Keratinocyte (primary cell): ENCODE measurements around the gene SLC12A5. TPM values are rescaled to one million over a fixed set of nuclear protein-coding genes. Genes with fewer than 3 reads are reported as not detected.

Experiments used
- DNase-seq: peaks from one replicate; pipeline ENCODE4 v3.0.0-alpha.2; 2011; ENCODE audit warnings: low read depth, missing footprints, low spot score
- FAIRE-seq: peaks from 2 replicates; lab custom pipeline; 2011; peaks lifted over from hg19 to GRCh38; lab: Jason Lieb, UNC
- H2AFZ ChIP-seq: 2 replicates; pipeline ENCODE4 v1.6.0; 2012; ENCODE audit warnings: low read length, control low read depth, inconsistent platforms; ENCODE audit not compliant: control insufficient read depth
- H3K27ac ChIP-seq: 2 replicates; pipeline ENCODE4 v1.5.1; 2011; ENCODE audit warnings: low read length; ENCODE audit not compliant: control insufficient read depth, insufficient read depth
- H3K27me3 ChIP-seq: 3 replicates; pipeline ENCODE4 v1.6.0; 2011; ENCODE audit warnings: low read length; ENCODE audit not compliant: control insufficient read depth, insufficient read depth; ENCODE audit errors: extremely low read depth
- H3K36me3 ChIP-seq, 2 experiments: 2 replicates in 1 of 2; 3 replicates in 1 of 2; pipeline ENCODE4 v1.5.1; 2011; ENCODE audit warnings: low read length in 2 of 2, mild to moderate bottlenecking in 1 of 2; ENCODE audit not compliant: control insufficient read depth in 2 of 2, insufficient read depth in 2 of 2; ENCODE audit errors: extremely low read depth in 1 of 2
- H3K4me1 ChIP-seq: 3 replicates; pipeline ENCODE4 v1.5.1; 2011; ENCODE audit warnings: low read length; ENCODE audit not compliant: control insufficient read depth, insufficient read depth; ENCODE audit errors: extremely low read depth
- H3K4me2 ChIP-seq: 3 replicates; pipeline ENCODE4 v1.6.0; 2011; ENCODE audit warnings: low read depth, low read length; ENCODE audit not compliant: control insufficient read depth, insufficient read depth; ENCODE audit errors: extremely low read depth
- H3K4me3 ChIP-seq, 3 experiments: fragments of 200-600 bp in 1 of 3; sonication (generic) in 1 of 3; 2 replicates in 2 of 3; 3 replicates in 1 of 3; pipeline ENCODE4 v1.5.1; 2011 to 2016; ENCODE audit warnings: low read length in 3 of 3, mild to moderate bottlenecking in 3 of 3, control low read depth in 2 of 3, inconsistent platforms in 1 of 3, low read depth in 1 of 3, mixed read lengths in 1 of 3, mixed run types in 1 of 3, moderate library complexity in 1 of 3; ENCODE audit not compliant: control insufficient read depth in 2 of 3, insufficient read depth in 2 of 3; ENCODE audit errors: extremely low read depth in 1 of 3
- H3K79me2 ChIP-seq: 2 replicates; pipeline ENCODE4 v1.6.0; 2012; ENCODE audit warnings: low read length; ENCODE audit not compliant: control insufficient read depth, insufficient read depth
- H3K9ac ChIP-seq: 3 replicates; pipeline ENCODE4 v1.6.0; 2011; ENCODE audit warnings: low read length; ENCODE audit not compliant: control insufficient read depth, insufficient read depth; ENCODE audit errors: extremely low read depth
- H3K9me1 ChIP-seq: 3 replicates; pipeline ENCODE4 v1.6.0; 2011; ENCODE audit warnings: low read length; ENCODE audit not compliant: control insufficient read depth, insufficient read depth; ENCODE audit errors: extremely low read depth
- H3K9me3 ChIP-seq: 2 replicates; pipeline ENCODE4 v1.5.1; 2012; ENCODE audit warnings: low read depth, low read length; ENCODE audit not compliant: control insufficient read depth
- H4K20me1 ChIP-seq: 3 replicates; pipeline ENCODE4 v1.6.0; 2011; ENCODE audit warnings: low read length; ENCODE audit not compliant: control insufficient read depth, insufficient read depth; ENCODE audit errors: extremely low read depth
- CTCF ChIP-seq, 3 experiments: IDR thresholded peaks in 1 of 3; conservative IDR thresholded peaks in 1 of 3; optimal IDR thresholded peaks in 1 of 3; 2 replicates in 2 of 3; 3 replicates in 1 of 3; pipeline versions ENCODE3 to v1.5.1; 2011; ENCODE audit warnings: low read length in 3 of 3, mild to moderate bottlenecking in 3 of 3, moderate library complexity in 2 of 3, control low read depth in 1 of 3, inconsistent platforms in 1 of 3; ENCODE audit not compliant: insufficient read depth in 2 of 3; ENCODE audit errors: extremely low read depth in 1 of 3
- EZH2 ChIP-seq: IDR thresholded peaks from one replicate; pipeline ENCODE4 v1.6.1; 2012; ENCODE audit warnings: inconsistent platforms, mild to moderate bottlenecking, low read length, moderate library complexity
- dilution Hi-C: fragments of 300-500 bp; cut with MboI; formaldehyde crosslinking; loops from one replicate; pipeline ENCODE4 v1.7.0; 2020; ENCODE audit warnings: low sequenced_read_pairs; ENCODE audit not compliant: extremely low pct_ligation_motif_present
- polyA plus RNA-seq, 5 experiments: library from polyadenylated mRNA; depleted of rRNA in 3 of 5; stranded (reverse) in 3 of 5; stranded (forward) in 1 of 5; unstranded in 1 of 5; fragments of >200 nt; gene quantifications; 1 replicate in 1 of 5; 2 replicates in 3 of 5; 3 replicates in 1 of 5; pipeline versions ENCODE4 v1.2.1 to v1.2.3, GENCODE V29; 2011 to 2012; ENCODE audit warnings: missing spikeins in 2 of 5, low read depth in 1 of 5, low replicate concordance in 1 of 5

The SLC12A5 gene
- polyA plus RNA-seq, 1 donor (not counting 4 experiments of a cell fraction or from before 2014, with no cell fraction given): not detected

GRCh38 chr20:46009816-46010215 is 19.2 kb upstream of the SLC12A5 start:
- Histone ChIP-seq H3K4me1 (peaks cover 29% of the 10 kb centered on the region), H3K27me3 (peaks cover 33% of the 10 kb centered on the region), H2AFZ (no peak overlapping the region), H3K9me1 (no peaks in the 10 kb centered on the region), H3K27ac (no peak overlapping the region), H3K4me3 (no peak overlapping the region), H3K9ac (no peak overlapping the region), H4K20me1 (no peaks in the 10 kb centered on the region), H3K9me3 (no peaks in the 10 kb centered on the region), H3K36me3 (no peaks in the 10 kb centered on the region), H3K79me2 (no peaks in the 10 kb centered on the region), H3K4me2 (no peak overlapping the region)
- DNase-seq (no peak), FAIRE-seq (no peak)
- no peak for TF ChIP-seq CTCF (optimal IDR thresholded peaks at IDR 0.05 in 1 of 3, IDR thresholded peaks at IDR 0.05 in 1 of 3, conservative IDR thresholded peaks at IDR 0.05 in 1 of 3; ENCODE audit: extremely low read depth in 1 of 3, insufficient read depth in 2 of 3, low read length in 3 of 3)
- dilution Hi-C loops: no loop called here

- Histone ChIP-seq H3K36me3 (no peaks in the 10 kb centered on the region), H3K27me3 (peaks cover 33% of the 10 kb centered on the region), H3K27ac (no peak overlapping the region), H2AFZ (peak overlapping the region; percentile 58), H3K4me1 (peaks cover 21% of the 10 kb centered on the region), H3K9me1 (no peaks in the 10 kb centered on the region), H3K4me3 (peak overlapping the region in 1 of 3 experiments; percentile 37), H3K9me3 (no peaks in the 10 kb centered on the region), H3K9ac (peak overlapping the region; percentile 31), H3K4me2 (peak overlapping the region; percentile 67), H4K20me1 (no peaks in the 10 kb centered on the region), H3K79me2 (no peaks in the 10 kb centered on the region)
- DNase-seq (no peak), FAIRE-seq (no peak)
- no peak for TF ChIP-seq CTCF (optimal IDR thresholded peaks at IDR 0.05 in 1 of 3, IDR thresholded peaks at IDR 0.05 in 1 of 3, conservative IDR thresholded peaks at IDR 0.05 in 1 of 3; ENCODE audit: extremely low read depth in 1 of 3, insufficient read depth in 2 of 3, low read length in 3 of 3)
- TF ChIP-seq EZH2: peak; percentile 73
- dilution Hi-C loops: no loop called here
Measured at GRCh38 chr20:46010491-46011391, 18.3 kb upstream of the SLC12A5 start.
